ENCODE data around the gene ERICH6B. TPM values are rescaled to one million over a fixed set of nuclear protein-coding genes. Genes with fewer than 3 reads are reported as not detected.

Gene ERICH6B
- polyA plus RNA-seq, 3 donors, result not detected

DNA sequence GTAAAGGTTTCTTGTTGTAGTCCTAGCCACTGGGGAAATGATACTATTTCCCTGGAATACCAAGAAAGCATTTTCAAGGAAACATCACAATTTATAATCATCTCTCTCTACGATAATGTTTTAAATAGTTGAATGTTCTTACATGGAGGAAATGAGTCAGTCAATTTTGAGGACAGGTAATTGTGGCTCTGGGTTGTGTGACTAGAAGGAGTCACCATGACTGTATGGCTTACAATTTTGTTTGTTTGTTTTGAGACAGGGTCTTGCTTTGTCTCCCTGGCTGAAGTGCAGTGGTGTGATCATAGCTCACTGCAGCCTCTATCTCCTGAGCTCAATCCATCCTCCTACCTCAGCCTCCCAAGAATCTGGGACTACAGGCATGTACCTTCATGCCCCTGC, 103.4 kb downstream of the ERICH6B start:
- intact Hi-C loops (cut with micrococcal nuclease), result loop anchor here in 1 of 2 donors (10.0 kb wide), 1 partner anchor 203 kb away; no protein-coding TSS in a partner anchor
- H3K79me2 ChIP-seq (ENCODE audit: insufficient read depth, low read length), result no peaks in the 10 kb centered on the region
- H3K36me3 ChIP-seq (replicated peaks in 1 of 2; ENCODE audit: control insufficient read depth in 1 of 2, insufficient read depth in 2 of 2, low read length in 2 of 2), result peaks cover 82 to 91% of the 10 kb centered on the region in 2 donors
- H3K4me3 ChIP-seq (replicated peaks in 1 of 3; ENCODE audit: low read depth in 2 of 3, low read length in 3 of 3), result no peak overlapping the region
- no peak overlapping the region for H3K4me3 Mint-ChIP-seq
- peak overlapping the region in 1 of 2 donors; percentile 16 for H3K27ac ChIP-seq (ENCODE audit: low read depth in 1 of 2, low read length in 2 of 2)
- H3K27ac Mint-ChIP-seq, result peak overlapping the region in 3 of 7 donors; percentile 28 to 75 (median 57)
- TF ChIP-seq, protein P1, sequence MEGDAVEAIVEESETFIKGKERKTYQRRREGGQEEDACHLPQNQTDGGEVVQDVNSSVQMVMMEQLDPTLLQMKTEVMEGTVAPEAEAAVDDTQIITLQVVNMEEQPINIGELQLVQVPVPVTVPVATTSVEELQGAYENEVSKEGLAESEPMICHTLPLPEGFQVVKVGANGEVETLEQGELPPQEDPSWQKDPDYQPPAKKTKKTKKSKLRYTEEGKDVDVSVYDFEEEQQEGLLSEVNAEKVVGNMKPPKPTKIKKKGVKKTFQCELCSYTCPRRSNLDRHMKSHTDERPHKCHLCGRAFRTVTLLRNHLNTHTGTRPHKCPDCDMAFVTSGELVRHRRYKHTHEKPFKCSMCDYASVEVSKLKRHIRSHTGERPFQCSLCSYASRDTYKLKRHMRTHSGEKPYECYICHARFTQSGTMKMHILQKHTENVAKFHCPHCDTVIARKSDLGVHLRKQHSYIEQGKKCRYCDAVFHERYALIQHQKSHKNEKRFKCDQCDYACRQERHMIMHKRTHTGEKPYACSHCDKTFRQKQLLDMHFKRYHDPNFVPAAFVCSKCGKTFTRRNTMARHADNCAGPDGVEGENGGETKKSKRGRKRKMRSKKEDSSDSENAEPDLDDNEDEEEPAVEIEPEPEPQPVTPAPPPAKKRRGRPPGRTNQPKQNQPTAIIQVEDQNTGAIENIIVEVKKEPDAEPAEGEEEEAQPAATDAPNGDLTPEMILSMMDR (IDR thresholded peaks at IDR 0.05), result no peak
- no peaks in the 10 kb centered on the region for H3K9me3 ChIP-seq (replicated peaks in 1 of 2; ENCODE audit: control insufficient read depth in 1 of 2, insufficient read depth in 1 of 2, low read length in 2 of 2)
- H3K27me3 ChIP-seq (ENCODE audit: control insufficient read depth in 2 of 2, insufficient read depth in 2 of 2, low read length in 2 of 2), result no peaks in the 10 kb centered on the region
- H3K4me1 ChIP-seq (ENCODE audit: control insufficient read depth in 1 of 2, insufficient read depth in 2 of 2, low read length in 2 of 2), result no peaks in the 10 kb centered on the region
- no peaks in the 10 kb centered on the region for H3K9me3 Mint-ChIP-seq
- no peak overlapping the region for H2AFZ ChIP-seq (ENCODE audit: insufficient read depth, low read depth, low read length, poor library complexity, severe bottlenecking)
- H3K27me3 Mint-ChIP-seq (ENCODE audit: low read depth in 3 of 3), result no peaks in the 10 kb centered on the region
- peaks cover 4% of the 10 kb centered on the region for H3K4me1 Mint-ChIP-seq
- H3K36me3 Mint-ChIP-seq, result peaks cover 74 to 85% of the 10 kb centered on the region in 2 donors
- no CpG with 5 or more reads among the region's 1 CpG for WGBS (ENCODE audit: insufficient coverage)
- H3K4me2 ChIP-seq (replicated peaks; ENCODE audit: extremely low read depth, low read length, poor library complexity, severe bottlenecking), result no peak overlapping the region
- no peak overlapping the region for H3K9ac ChIP-seq (ENCODE audit: insufficient read depth, low read length, poor library complexity, severe bottlenecking)
- H4K20me1 ChIP-seq (ENCODE audit: insufficient read depth, low read length), result no peaks in the 10 kb centered on the region
- DNase-seq, result no peak

DNA sequence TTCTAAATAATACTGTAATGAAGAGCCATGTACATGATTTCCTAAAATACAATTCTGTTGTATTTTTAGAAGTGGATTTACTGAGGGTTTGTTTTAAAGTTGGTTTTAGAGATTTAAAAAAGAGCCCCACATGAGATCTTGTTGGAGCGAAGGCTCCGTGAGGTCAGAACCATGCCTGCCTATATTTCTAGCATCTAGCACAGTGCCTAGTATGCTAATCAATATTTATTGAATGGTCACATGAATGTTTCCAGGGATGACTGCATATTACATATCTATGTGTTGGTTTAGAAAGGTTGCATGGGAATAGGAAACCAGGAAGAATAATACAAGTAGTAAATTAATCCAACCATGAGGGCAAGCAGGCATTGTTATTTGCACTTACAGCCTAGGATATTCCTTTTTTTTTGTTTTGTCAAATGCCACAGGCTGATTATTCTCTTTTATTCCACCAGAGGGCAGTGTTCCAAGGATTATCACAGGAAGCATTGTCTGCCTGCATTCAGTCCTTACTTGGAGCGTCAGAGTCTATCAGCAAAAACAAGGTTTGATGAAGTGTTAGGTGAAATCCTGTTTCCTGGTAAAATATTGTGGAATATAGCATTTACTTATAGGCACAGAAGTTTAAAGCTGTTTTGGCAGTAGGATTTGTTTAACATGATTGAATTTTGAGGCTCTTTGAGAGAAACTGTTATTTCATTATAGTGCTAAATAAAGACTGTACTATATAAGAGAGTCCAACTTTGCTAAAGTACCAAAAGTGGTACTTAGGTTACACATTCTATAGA, 104.0 kb downstream of the ERICH6B start:
- Histone ChIP-seq H4K20me1 (ENCODE audit: insufficient read depth, low read length) (no peaks in the 10 kb centered on the region), H3K27me3 (ENCODE audit: control insufficient read depth in 2 of 2, insufficient read depth in 2 of 2, low read length in 2 of 2) (no peaks in the 10 kb centered on the region), H3K79me2 (ENCODE audit: insufficient read depth, low read length) (no peaks in the 10 kb centered on the region), H3K4me1 (ENCODE audit: control insufficient read depth in 1 of 2, insufficient read depth in 2 of 2, low read length in 2 of 2) (no peaks in the 10 kb centered on the region), H3K9me3 (replicated peaks in 1 of 2; ENCODE audit: control insufficient read depth in 1 of 2, insufficient read depth in 1 of 2, low read length in 2 of 2) (no peaks in the 10 kb centered on the region), H3K36me3 (replicated peaks in 1 of 2; ENCODE audit: control insufficient read depth in 1 of 2, insufficient read depth in 2 of 2, low read length in 2 of 2) (peaks cover 82 to 91% of the 10 kb centered on the region in 2 donors), H3K4me2 (replicated peaks; ENCODE audit: extremely low read depth, low read length, poor library complexity, severe bottlenecking) (no peak overlapping the region), H3K27ac (ENCODE audit: low read depth in 1 of 2, low read length in 2 of 2) (peak overlapping the region in 1 of 2 donors; percentile 40), H3K4me3 (replicated peaks in 1 of 3; ENCODE audit: low read depth in 2 of 3, low read length in 3 of 3) (no peak overlapping the region), H2AFZ (ENCODE audit: insufficient read depth, low read depth, low read length, poor library complexity, severe bottlenecking) (no peak overlapping the region), H3K9ac (ENCODE audit: insufficient read depth, low read length, poor library complexity, severe bottlenecking) (no peak overlapping the region)
- no peaks in the 10 kb centered on the region for H3K9me3 Mint-ChIP-seq
- H3K27ac Mint-ChIP-seq, result peak overlapping the region in 1 of 7 donors; percentile 39
- H3K36me3 Mint-ChIP-seq, result peaks cover 76 to 86% of the 10 kb centered on the region in 2 donors
- intact Hi-C loops (cut with micrococcal nuclease), result loop anchor here in 1 of 2 donors (10.0 kb wide), 1 partner anchor 203 kb away; no protein-coding TSS in a partner anchor
- no peaks in the 10 kb centered on the region for H3K27me3 Mint-ChIP-seq (ENCODE audit: low read depth in 3 of 3)
- peaks cover 4% of the 10 kb centered on the region for H3K4me1 Mint-ChIP-seq
- TF ChIP-seq, protein P1 (IDR thresholded peaks at IDR 0.05), result peak; percentile 94
- H3K4me3 Mint-ChIP-seq, result no peak overlapping the region
- WGBS (ENCODE audit: insufficient coverage), result 25% methylated on average over 1 of the region's 3 CpGs
- DNase-seq, result peak; percentile 41 to 61 (median 55)
